Measurements from ENCODE around the gene LTBP2.

LTBP2 gene

GRCh38 chr14:74528886-74529285 is 83.2 kb downstream of the LTBP2 start:
- no peak for DNase-seq (ENCODE audit: low read depth, low spot score)

- DNase-seq (ENCODE audit: low read depth, low spot score): no peak
Measured at GRCh38 chr14:74528406-74528805, 83.6 kb downstream of the LTBP2 start.

GRCh38 chr14:74527736-74528280 is 84.2 kb downstream of the LTBP2 start:
- no peak for DNase-seq (ENCODE audit: low read depth, low spot score)

GRCh38 chr14:74526854-74527585 is 85.0 kb downstream of the LTBP2 start:
- DNase-seq (ENCODE audit: low read depth, low spot score): no peak

GRCh38 chr14:74525361-74525851 is 86.6 kb downstream of the LTBP2 start:
- no peak for DNase-seq (ENCODE audit: low read depth, low spot score)

GRCh38 chr14:74524812-74525135 is 87.3 kb downstream of the LTBP2 start:
- no peak for DNase-seq (ENCODE audit: low read depth, low spot score)

GRCh38 chr14:74524076-74524811 is 87.8 kb downstream of the LTBP2 start:
- DNase-seq (ENCODE audit: low read depth, low spot score): no peak

GRCh38 chr14:74522740-74523139 is 89.3 kb downstream of the LTBP2 start:
- no peak for DNase-seq (ENCODE audit: low read depth, low spot score)

- no peak for DNase-seq (ENCODE audit: low read depth, low spot score)
Measured at GRCh38 chr14:74521756-74522155, 90.3 kb downstream of the LTBP2 start.

- no peak for DNase-seq (ENCODE audit: low read depth, low spot score)
Measured at GRCh38 chr14:74519316-74520074, 92.5 kb downstream of the LTBP2 start.

GRCh38 chr14:74518221-74518620 is 93.8 kb downstream of the LTBP2 start:
- DNase-seq (ENCODE audit: low read depth, low spot score): no peak

GRCh38 chr14:74517731-74518130 is 94.3 kb downstream of the LTBP2 start:
- DNase-seq (ENCODE audit: low read depth, low spot score): no peak

GRCh38 chr14:74516451-74517160 is 95.4 kb downstream of the LTBP2 start:
- DNase-seq (ENCODE audit: low read depth, low spot score): no peak

GRCh38 chr14:74515891-74516412 is 96.1 kb downstream of the LTBP2 start:
- no peak for DNase-seq (ENCODE audit: low read depth, low spot score)

- DNase-seq (ENCODE audit: low read depth, low spot score): no peak
Measured at GRCh38 chr14:74514471-74514941, 97.5 kb downstream of the LTBP2 start.

- no peak for DNase-seq (ENCODE audit: low read depth, low spot score)
Measured at GRCh38 chr14:74511966-74512830, 99.8 kb downstream of the LTBP2 start.

- no peak for DNase-seq (ENCODE audit: low read depth, low spot score)
Measured at GRCh38 chr14:74510959-74511409, 101.1 kb downstream of the LTBP2 start.

- DNase-seq (ENCODE audit: low read depth, low spot score): no peak
Measured at GRCh38 chr14:74510223-74510931, 101.7 kb downstream of the LTBP2 start.

GRCh38 chr14:74509587-74510222 is 102.3 kb downstream of the LTBP2 start:
- DNase-seq (ENCODE audit: low read depth, low spot score): no peak

Measured in activated naive CD8-positive, alpha-beta T cell treated with anti-CD3 and anti-CD28 coated beads, Interleukin-2, amount 50 U/mL, for 16 hours (primary cell).